AG04450 (cell line): ENCODE data around the gene AMPD2. TPM values are rescaled to one million over a fixed set of nuclear protein-coding genes. Genes with fewer than 3 reads are reported as not detected.
"Not testable (repeated sequence)": the region's sequence is repeated elsewhere in the genome, so short reads cannot be mapped to it uniquely, and the experiment has no call there.

Experiments used
- CTCF ChIA-PET: fragments of 300-600, 350-600 bp; formaldehyde crosslinking; extraction: SDS; loops from one replicate; lab custom pipeline; 2022; ENCODE audit warnings: antibody characterized with exemption, inconsistent platforms; lab: Charles Lee
- POLR2A ChIA-PET: fragments of 350-600 bp; formaldehyde crosslinking; extraction: SDS; loops from one replicate; lab custom pipeline; 2021; ENCODE audit warnings: antibody characterized with exemption, inconsistent platforms; lab: Yijun Ruan, JAX
- DNase-seq: peaks from one replicate; pipeline ENCODE4 v3.0.0-alpha.2; 2011; ENCODE audit warnings: low read depth, low spot score
- H3K27ac ChIP-seq: one replicate; pipeline ENCODE4 v1.5.1; 2012; ENCODE audit warnings: low read depth, low read length, control low read depth
- H3K27me3 ChIP-seq: one replicate; pipeline ENCODE4 v1.6.0; 2012; ENCODE audit warnings: low read length; ENCODE audit not compliant: control insufficient read depth, insufficient read depth
- H3K4me3 ChIP-seq: 2 replicates; pipeline ENCODE4 v1.5.1; 2011; ENCODE audit warnings: mild to moderate bottlenecking, low read depth, low read length, control low read depth
- H3K9me3 ChIP-seq: 2 replicates; pipeline ENCODE4 v1.5.1; 2012; ENCODE audit warnings: low read length; ENCODE audit not compliant: control insufficient read depth, insufficient read depth
- CTCF ChIP-seq: IDR thresholded peaks from 2 replicates; pipeline ENCODE4 v1.5.1; 2011; ENCODE audit warnings: low read depth, low read length, control low read depth, inconsistent platforms
- polyA plus RNA-seq: library from polyadenylated mRNA; depleted of rRNA; stranded (reverse); fragments of >200 nt; gene quantifications from 2 replicates; pipeline ENCODE4 v1.2.3, GENCODE V29; 2011

The AMPD2 gene
- polyA plus RNA-seq, 1 experiment = 35.4 TPM

- H3K9me3 ChIP-seq = no peaks in the 10 kb centered on the region
- CTCF ChIA-PET = interaction anchor here (0.6 to 1.1 kb wide), 4 partner anchors 24 to 106 kb away, joined by 3 to 6 read pairs (median 3); no protein-coding TSS in a partner anchor
- peak overlapping the region; percentile 65 for H3K4me3 ChIP-seq
- H3K27ac ChIP-seq = no peak overlapping the region
- TF ChIP-seq CTCF = no peak
- H3K27me3 ChIP-seq = no peaks in the 10 kb centered on the region
- DNase-seq = no peak
- POLR2A ChIA-PET = no interaction called here
Observed at GRCh38 chr1:109668123-109668775, 48.6 kb downstream of the AMPD2 start.

- TF ChIP-seq CTCF = no peak
- Histone ChIP-seq H3K27ac (no peak overlapping the region), H3K4me3 (no peak overlapping the region), H3K27me3 (no peaks in the 10 kb centered on the region), H3K9me3 (no peaks in the 10 kb centered on the region)
- no peak for DNase-seq
- ChIA-PET POLR2A (no interaction called here), CTCF (no interaction called here)
Observed at GRCh38 chr1:109669246-109669948, 49.8 kb downstream of the AMPD2 start.

GRCh38 chr1:109669949-109670302 lies 50.3 kb downstream of the AMPD2 start:
- CTCF ChIA-PET, H3K9me3 ChIP-seq, H3K4me3 ChIP-seq, POLR2A ChIA-PET, H3K27ac ChIP-seq, H3K27me3 ChIP-seq, DNase-seq: not testable (repeated sequence)

GRCh38 chr1:109671067-109671466 lies 51.4 kb downstream of the AMPD2 start:
- Histone ChIP-seq H3K27ac (no peak overlapping the region), H3K4me3 (no peak overlapping the region), H3K9me3 (no peaks in the 10 kb centered on the region), H3K27me3 (no peaks in the 10 kb centered on the region)
- CTCF ChIA-PET = no interaction called here
- DNase-seq = no peak
- TF ChIP-seq CTCF = no peak
- POLR2A ChIA-PET = no interaction called here

GRCh38 chr1:109673861-109674260 lies 54.2 kb downstream of the AMPD2 start:
- H3K4me3 ChIP-seq, H3K27me3 ChIP-seq, DNase-seq, CTCF ChIA-PET, POLR2A ChIA-PET, H3K9me3 ChIP-seq, H3K27ac ChIP-seq: not testable (repeated sequence)

GRCh38 chr1:109676683-109677381 lies 57.2 kb downstream of the AMPD2 start:
- POLR2A ChIA-PET, H3K27ac ChIP-seq, DNase-seq, H3K27me3 ChIP-seq, H3K4me3 ChIP-seq, CTCF ChIA-PET, H3K9me3 ChIP-seq: not testable (repeated sequence)
